K562 (cell line): ENCODE data around the gene EWSR1. TPM values are rescaled to one million over a fixed set of nuclear protein-coding genes. Genes with fewer than 3 reads are reported as not detected.

Source experiments
- GABPB1 ChIP-seq: sonication (generic); formaldehyde crosslinking; IDR thresholded peaks from 2 replicates; pipeline ENCODE4 v1.8.0; 2022; ENCODE audit warnings: mild to moderate bottlenecking, missing genetic modification reagents
- KDM1A ChIP-seq, 2 experiments: fragments of 450-650 bp; IDR thresholded peaks; 2 replicates each; pipeline ENCODE4 v1.6.1; 2016; ENCODE audit warnings: mild to moderate bottlenecking in 2 of 2
- MCM2 ChIP-seq: fragments of 450-650 bp; IDR thresholded peaks from 2 replicates; pipeline ENCODE4 v1.6.1; 2017; ENCODE audit warnings: low read depth, mild to moderate bottlenecking
- ZBTB40 ChIP-seq, 2 experiments: fragments of 450-650 bp in 1 of 2; sonication (generic) in 1 of 2; formaldehyde crosslinking in 1 of 2; IDR thresholded peaks; 2 replicates each; pipeline versions ENCODE4 v1.7.1 to v1.9.0; 2016 to 2022; ENCODE audit warnings: inconsistent platforms in 1 of 2, mild to moderate bottlenecking in 1 of 2, missing genetic modification reagents in 1 of 2
- ZFX ChIP-seq: sonication (generic); formaldehyde crosslinking; IDR thresholded peaks from 2 replicates; pipeline ENCODE4 v1.8.0; 2022; ENCODE audit warnings: mild to moderate bottlenecking, missing genetic modification reagents, moderate library complexity
- polyA plus RNA-seq, 8 experiments: library from polyadenylated mRNA; depleted of rRNA in 4 of 8; stranded (reverse) in 5 of 8; unstranded in 3 of 8; fragments of >200 nt; fragmentation: Nextera tagmentation in 2 of 8; fragmentation: Illumina TruSeq in 1 of 8; extraction: Ambion mirVana in 2 of 8; extraction: Trizol in 1 of 8; gene quantifications; 2 replicates each; pipeline versions ENCODE4 v1.2.1 to v1.2.3, GENCODE V29; 2011 to 2014; ENCODE audit warnings: inconsistent platforms in 1 of 8, missing spikeins in 1 of 8
- total RNA-seq, 7 experiments: library from RNA; depleted of rRNA in 6 of 7; stranded (reverse); fragments of >200 nt in 6 of 7; fragmentation: Illumina TruSeq in 2 of 7; extraction: Trizol in 2 of 7; gene quantifications; 2 replicates each; pipeline versions ENCODE4 v1.2.1 to v1.2.3, GENCODE V29; 2011 to 2021; ENCODE audit warnings: low replicate concordance in 1 of 7

Gene EWSR1
- total and polyA plus RNA-seq, 9 of the 15 experiments (the other 6 are each of a cell fraction or from before 2014, with no cell fraction given): 83.3 to 450 (median 239) TPM

GRCh38 chr22:29269731-29270474, 1.8 kb downstream of the EWSR1 start (continued):
- peak; percentile 49; the same call in 1 of the 2 replicates for TF ChIP-seq ZBTB40 (IDR thresholded peaks at IDR 0.05)
- TF ChIP-seq ZBTB40 (CRISPR knock-in tag; IDR thresholded peaks at IDR 0.05): no peak
- no peak for TF ChIP-seq KDM1A (IDR thresholded peaks at IDR 0.05)
- TF ChIP-seq GABPB1 (CRISPR knock-in tag): 0 out of 2 replicates have a peak, but pooled peaks have one; percentile 40
- TF ChIP-seq MCM2: no peak
- TF ChIP-seq ZFX (CRISPR knock-in tag): 0 out of 2 replicates have a peak, but pooled peaks have one; percentile 23
